ENCODE data around the gene ENTPD2. TPM values are rescaled to one million over a fixed set of nuclear protein-coding genes. Genes with fewer than 3 reads are reported as not detected.

Gene ENTPD2
- total and polyA plus RNA-seq, 2 experiments from 2014 or later: 1.8 to 1.9 TPM

- Mint-ChIP-seq H3K4me3 (peak overlapping the region; percentile 16; the same call in 1 of the 3 replicates), H3K27ac (no peak overlapping the region), H3K36me3 (ENCODE audit: low read depth) (no peaks in the 10 kb centered on the region; the same call in 2 of the 3 replicates), H3K27me3 (ENCODE audit: insufficient read depth, low read depth, poor library complexity) (peaks cover 32% of the 10 kb centered on the region), H3K4me1 (peaks cover 17% of the 10 kb centered on the region), H3K9me3 (peaks cover 4% of the 10 kb centered on the region; the same call in 1 of the 3 replicates)
- Histone ChIP-seq H3K4me2 (no peak overlapping the region), H3K36me3 (ENCODE audit: insufficient read depth) (no peaks in the 10 kb centered on the region), H3K4me3 (no peak overlapping the region), H3F3A (replicated peaks; ENCODE audit: low read depth) (peaks cover 27% of the 10 kb centered on the region), H3K79me2 (replicated peaks; ENCODE audit: insufficient read depth) (no peaks in the 10 kb centered on the region; the same call in 1 of the 2 replicates), H3K9me2 (ENCODE audit: insufficient read depth) (no peaks in the 10 kb centered on the region), H3K27me3 (ENCODE audit: insufficient read depth) (peaks cover 21% of the 10 kb centered on the region), H4K20me1 (replicated peaks; ENCODE audit: insufficient read depth) (0 out of 2 replicates have a peak, but pooled peaks cover 6% of the 10 kb centered on the region), H3K4me1 (ENCODE audit: insufficient read depth) (peaks cover 10% of the 10 kb centered on the region), H3K27ac (ENCODE audit: low read depth) (no peak overlapping the region), H2AFZ (no peak overlapping the region)
- TF ChIP-seq REST (IDR thresholded peaks at IDR 0.05; ENCODE audit: unreplicated experiment): no peak
- no peak for TF ChIP-seq NANOG (IDR thresholded peaks at IDR 0.05; ENCODE audit: borderline replicate concordance)
- no peak for TF ChIP-seq STAT1 (IDR thresholded peaks at IDR 0.05; ENCODE audit: unreplicated experiment)
- no peak for TF ChIP-seq POLR2AphosphoS5 (IDR thresholded peaks at IDR 0.05; ENCODE audit: low read depth)
- no peak for TF ChIP-seq CREB1 (CRISPR knock-in tag; IDR thresholded peaks at IDR 0.05; ENCODE audit: low read depth)
- TF ChIP-seq JUNB (IDR thresholded peaks at IDR 0.05; ENCODE audit: unreplicated experiment): no peak
- no peak for TF ChIP-seq EZH2phosphoT487 (IDR thresholded peaks at IDR 0.05; ENCODE audit: unreplicated experiment)
- no peak for TF ChIP-seq ZNF114 (CRISPR knock-in tag; IDR thresholded peaks at IDR 0.05)
- no peak for TF ChIP-seq EZH2 (IDR thresholded peaks at IDR 0.05; ENCODE audit: low read depth, unreplicated experiment)
- TF ChIP-seq ETS1 (IDR thresholded peaks at IDR 0.05): no peak
- TF ChIP-seq ZNF331 (CRISPR knock-in tag; IDR thresholded peaks at IDR 0.05; ENCODE audit: low read depth): no peak
- no peak for TF ChIP-seq ZNF462 (CRISPR knock-in tag; IDR thresholded peaks at IDR 0.05)
- TF ChIP-seq CTCF (conservative IDR thresholded peaks at IDR 0.05; ENCODE audit: low read depth in 2 of 2): no peak
- DNase-seq (ENCODE audit: low spot score) (no peak), ATAC-seq (no peak)
Measured at GRCh38 chr9:137083394-137084004, 29.6 kb upstream of the ENTPD2 start.
